Glomerular visceral epithelial cell (primary cell): ENCODE results near the gene PRPSAP2.
"Not testable (repeated sequence)": the region's sequence is repeated elsewhere in the genome, so short reads cannot be mapped to it uniquely, and the experiment has no call there.

Experiments
- DNase-seq: peaks from one replicate; pipeline ENCODE4 v3.0.0-alpha.2; 2016; ENCODE audit errors: extremely low spot score

Gene PRPSAP2

GRCh38 chr17:18944646-18945045 lies 86.7 kb downstream of the PRPSAP2 start:
- DNase-seq, result no peak

DNA sequence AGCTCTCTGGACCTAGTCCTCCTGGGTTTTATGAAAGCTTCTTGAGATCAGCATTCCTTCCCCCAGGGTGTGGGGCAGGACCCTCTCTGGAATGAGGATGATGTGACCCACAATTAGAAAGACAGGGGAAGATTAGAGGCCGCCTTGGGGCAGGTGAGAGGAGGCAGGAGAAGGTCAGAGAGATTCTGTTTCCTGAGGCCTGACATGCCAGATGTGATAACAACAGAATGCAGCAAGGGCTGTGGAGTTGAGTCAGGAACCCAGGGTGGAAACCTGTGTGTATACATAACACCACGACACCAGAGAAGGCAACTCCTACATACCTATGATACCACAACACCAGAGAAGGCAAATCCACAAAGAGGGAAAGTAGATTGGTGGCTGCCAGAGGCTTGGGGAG lies 88.6 kb downstream of the PRPSAP2 start:
- DNase-seq, result no peak

- DNase-seq, result no peak
These were observed 89.9 kb downstream of the PRPSAP2 start for GRCh38 chr17:18947866-18948265.

DNA sequence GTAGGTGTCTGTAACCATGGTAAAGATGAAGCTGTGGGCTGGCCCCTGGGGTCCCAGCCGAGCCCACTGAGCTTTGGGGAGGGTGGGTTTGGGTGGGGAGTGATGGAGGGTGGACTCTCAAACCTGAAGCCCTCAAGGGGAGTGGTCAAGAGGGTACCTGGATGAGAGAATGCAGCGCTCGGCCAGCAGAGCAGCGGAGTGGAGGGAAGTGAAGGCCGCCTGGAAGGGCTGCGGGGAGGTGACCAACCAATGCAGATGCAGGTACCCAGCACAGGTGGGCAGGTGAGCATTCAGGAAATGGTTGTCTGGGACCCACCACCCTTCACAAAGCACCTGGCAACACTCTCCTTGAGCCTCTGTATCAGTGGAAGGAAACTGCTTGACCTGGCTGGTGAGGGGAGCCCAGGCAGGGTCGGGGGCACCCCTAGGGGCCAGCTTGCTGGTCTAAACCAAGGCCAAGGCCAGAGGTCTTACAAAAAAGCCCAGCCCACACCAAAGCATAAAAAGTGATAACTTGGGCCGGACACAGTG lies 90.6 kb downstream of the PRPSAP2 start:
- DNase-seq, result no peak

DNA sequence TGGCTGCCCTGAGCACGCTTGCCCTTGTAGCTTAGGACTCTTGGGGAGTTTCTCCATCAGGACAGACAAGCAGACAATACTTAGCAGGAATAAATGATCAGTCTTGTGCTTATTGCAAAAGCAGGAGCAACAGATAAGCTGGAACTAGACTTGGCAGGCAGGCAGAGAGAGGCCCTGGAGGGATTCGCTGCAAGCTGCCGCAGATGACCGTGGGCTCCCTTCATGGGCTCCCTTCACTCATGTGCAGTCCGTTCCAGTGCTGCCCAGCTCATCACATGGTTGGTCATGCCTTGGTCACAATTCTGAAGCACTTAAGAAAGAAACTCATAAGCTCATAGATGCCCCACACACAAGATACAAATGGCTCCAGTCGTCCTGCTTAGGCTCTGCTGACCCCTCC lies 91.6 kb downstream of the PRPSAP2 start:
- DNase-seq, result no peak

- no peak for DNase-seq
These were observed 92.4 kb downstream of the PRPSAP2 start for GRCh38 chr17:18950346-18950745.

- peak; percentile 87 for DNase-seq
These were observed 93.3 kb downstream of the PRPSAP2 start for GRCh38 chr17:18950944-18951905.

GRCh38 chr17:18951941-18952842 lies 94.3 kb downstream of the PRPSAP2 start, which contains the start of gene SLC5A10:
SLC5A10 (plus strand) TSS chr17:18952165; CDS start chr17:18952206, 41 bp downstream.
- DNase-seq, result peak; percentile 71

DNA sequence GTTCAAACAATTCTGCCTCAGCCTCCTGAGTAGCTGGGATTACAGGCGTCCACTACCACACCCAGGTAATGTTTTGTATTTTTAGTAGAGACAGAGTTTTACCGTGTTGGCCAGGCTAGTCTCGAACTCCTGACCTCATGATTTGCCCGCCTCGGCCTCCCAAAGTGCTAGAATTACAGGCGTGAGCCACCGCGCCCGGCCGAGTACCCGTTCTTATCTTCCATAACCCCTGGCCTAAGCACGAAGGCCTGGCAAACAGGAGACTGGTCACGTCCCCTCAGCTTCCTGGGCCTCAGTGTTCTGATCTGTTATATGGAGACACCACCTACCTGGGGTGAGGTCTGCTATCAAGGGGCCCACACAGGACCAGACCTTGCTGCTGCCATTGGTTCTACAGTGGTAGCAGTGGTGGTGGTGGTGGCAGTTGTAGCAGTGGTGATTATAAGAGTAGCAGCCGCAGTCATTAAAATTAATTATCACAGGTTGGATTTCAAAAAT lies 95.3 kb downstream of the PRPSAP2 start:
- DNase-seq, result no peak

DNA sequence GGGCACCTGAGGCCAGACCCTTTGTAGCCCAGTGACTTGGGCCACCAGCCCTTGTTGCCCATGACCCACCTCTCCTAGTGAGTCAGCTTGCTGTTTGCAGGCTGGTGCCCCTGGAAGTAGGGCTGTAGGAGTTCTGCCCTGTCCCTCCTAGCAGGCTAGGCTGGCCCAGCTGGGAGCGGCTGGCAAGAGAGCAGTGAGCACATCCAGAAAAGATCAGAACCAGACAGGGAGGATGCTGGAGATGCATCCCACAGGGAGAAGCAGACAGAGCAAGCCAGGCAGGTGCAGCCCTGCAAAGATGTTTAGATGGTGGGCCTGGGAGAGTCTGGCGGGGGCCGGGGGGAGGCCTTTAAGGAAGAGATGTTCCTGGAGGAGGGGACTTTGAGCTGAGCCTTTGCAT lies 96.4 kb downstream of the PRPSAP2 start:
- DNase-seq, result no peak

GRCh38 chr17:18955009-18955408 lies 97.1 kb downstream of the PRPSAP2 start:
- DNase-seq, result no peak

GRCh38 chr17:18956021-18956420 lies 98.1 kb downstream of the PRPSAP2 start:
- DNase-seq, result not testable (repeated sequence)

- no peak for DNase-seq
These were observed 98.7 kb downstream of the PRPSAP2 start for GRCh38 chr17:18956581-18956980.

GRCh38 chr17:18957831-18958230 lies 99.9 kb downstream of the PRPSAP2 start:
- no peak for DNase-seq

DNA sequence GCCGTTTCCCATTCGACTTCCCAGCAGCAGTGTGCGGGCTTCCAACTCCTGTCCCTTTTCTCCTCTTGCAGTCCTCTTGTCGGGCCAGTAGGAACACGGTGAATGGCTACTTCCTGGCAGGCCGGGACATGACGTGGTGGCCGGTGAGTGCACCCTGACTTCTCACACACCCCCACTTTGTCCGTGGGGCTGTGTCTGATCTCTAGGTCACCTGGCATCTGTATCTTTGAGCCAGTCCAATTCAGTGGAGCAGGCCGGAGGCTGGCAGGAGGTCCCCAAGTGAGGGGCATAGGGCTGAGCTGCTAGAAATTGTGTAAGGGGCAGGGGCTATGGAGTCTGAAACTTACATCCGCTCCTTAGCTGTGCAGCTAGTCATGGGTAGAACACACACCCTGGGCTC lies 100.7 kb downstream of the PRPSAP2 start:
- no peak for DNase-seq

GRCh38 chr17:18959071-18959844 lies 101.3 kb downstream of the PRPSAP2 start:
- DNase-seq, result no peak

DNA sequence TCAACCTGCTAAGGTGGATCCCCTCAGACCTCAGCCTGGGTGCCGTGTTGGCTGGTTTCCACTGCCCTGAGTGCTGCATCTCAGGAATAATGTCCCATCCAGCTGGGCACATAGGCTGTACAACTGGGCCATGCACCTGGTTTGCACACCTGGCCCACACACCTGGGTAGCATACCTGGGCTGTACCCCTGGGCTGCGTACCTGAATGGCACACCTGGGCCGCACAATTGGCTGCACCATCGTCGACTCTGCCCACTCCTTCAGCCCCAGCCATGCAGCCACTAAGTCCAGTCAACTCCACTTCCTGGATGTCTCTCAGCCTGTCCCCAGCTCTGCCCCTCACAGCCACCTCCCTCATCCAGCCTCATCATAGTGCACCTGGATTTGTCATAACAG lies 101.9 kb downstream of the PRPSAP2 start:
- no peak for DNase-seq

DNA sequence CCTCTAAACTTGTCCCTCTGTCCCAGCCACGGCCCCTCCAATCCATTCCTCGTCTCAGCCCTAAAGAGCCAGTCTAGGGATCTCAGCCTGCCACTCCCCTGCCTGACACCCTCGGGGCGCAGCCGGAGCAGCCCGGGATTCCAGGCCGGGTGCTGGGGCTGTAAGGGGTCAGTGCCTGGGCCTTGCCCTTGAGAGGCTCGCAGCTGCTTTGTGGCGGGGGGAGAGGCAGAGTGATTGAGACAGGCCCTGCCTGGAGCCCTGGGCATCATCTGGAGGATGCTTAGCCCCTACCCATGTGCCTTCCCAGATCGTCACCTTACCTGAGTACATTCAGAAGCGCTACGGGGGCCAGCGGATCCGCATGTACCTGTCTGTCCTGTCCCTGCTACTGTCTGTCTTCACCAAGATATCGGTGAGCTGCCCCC lies 102.3 kb downstream of the PRPSAP2 start:
- DNase-seq, result no peak

DNA sequence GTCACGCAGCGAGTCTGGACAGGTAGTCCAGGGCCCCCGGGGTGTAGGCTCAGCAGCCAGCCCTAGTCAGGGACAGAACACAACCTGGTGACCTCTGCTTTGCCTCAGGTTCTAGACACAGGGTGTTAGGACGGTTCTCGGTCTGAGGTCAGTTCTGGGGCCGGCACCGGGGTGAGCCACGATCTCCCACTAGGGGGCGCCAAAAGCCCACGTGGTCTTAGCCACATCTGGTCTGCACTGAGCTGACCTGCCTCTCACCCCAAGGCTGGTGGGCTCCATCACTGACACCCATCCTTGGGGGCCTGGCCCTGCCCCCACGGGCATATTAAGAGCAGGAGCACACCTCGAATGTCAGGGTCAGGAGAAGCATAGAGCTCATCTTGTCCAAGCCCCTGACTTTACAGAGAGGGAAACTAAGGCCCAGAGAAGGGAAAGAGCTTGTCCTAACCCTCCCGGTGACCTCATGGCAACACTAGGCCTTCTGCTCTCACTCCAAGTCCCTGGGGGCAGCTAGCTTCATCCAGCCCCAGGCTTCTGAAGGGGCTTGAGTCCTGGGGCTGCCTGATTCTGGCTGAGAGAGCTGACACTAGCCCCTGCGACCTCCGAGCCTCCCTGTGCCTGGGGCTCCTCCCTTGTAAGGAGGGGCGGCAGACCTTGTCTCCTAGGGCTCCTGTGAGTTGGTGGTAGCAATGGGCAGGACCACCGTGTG lies 103.0 kb downstream of the PRPSAP2 start:
- DNase-seq, result peak; percentile 77
